Keratinocyte (primary cell): ENCODE data around the gene ZC2HC1B.

Experiments
- EZH2 ChIP-seq: IDR thresholded peaks from one replicate; pipeline ENCODE4 v1.6.1; 2012; ENCODE audit warnings: inconsistent platforms, mild to moderate bottlenecking, low read length, moderate library complexity
- TF ChIP-seq, protein P1 (sequence below), 3 experiments: IDR thresholded peaks in 1 of 3; conservative IDR thresholded peaks in 1 of 3; optimal IDR thresholded peaks in 1 of 3; 2 replicates in 2 of 3; 3 replicates in 1 of 3; pipeline versions ENCODE3 to v1.5.1; 2011; ENCODE audit warnings: low read length in 3 of 3, mild to moderate bottlenecking in 3 of 3, moderate library complexity in 2 of 3, control low read depth in 1 of 3, inconsistent platforms in 1 of 3; ENCODE audit not compliant: insufficient read depth in 2 of 3; ENCODE audit errors: extremely low read depth in 1 of 3

DNA sequence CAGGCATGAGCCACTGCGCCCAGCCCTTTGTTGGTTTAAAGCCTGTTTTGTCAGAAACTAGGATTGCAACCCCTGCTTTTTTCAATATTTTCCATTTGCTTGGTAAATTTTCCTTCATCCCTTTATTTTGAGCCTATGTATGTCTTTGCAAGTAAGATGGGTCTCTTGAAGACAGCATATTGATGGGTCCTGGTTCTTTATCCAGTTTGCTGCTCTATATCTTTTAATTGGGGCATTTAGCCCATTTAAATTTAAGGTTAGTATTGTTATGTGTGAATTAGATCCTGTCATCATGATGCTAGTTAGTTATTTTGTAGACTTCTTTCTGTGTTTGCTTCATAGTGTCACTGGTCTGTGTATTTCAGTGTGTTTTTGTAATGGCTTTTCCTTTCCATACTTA, 46.8 kb downstream of the ZC2HC1B start:
- TF ChIP-seq, protein P1, sequence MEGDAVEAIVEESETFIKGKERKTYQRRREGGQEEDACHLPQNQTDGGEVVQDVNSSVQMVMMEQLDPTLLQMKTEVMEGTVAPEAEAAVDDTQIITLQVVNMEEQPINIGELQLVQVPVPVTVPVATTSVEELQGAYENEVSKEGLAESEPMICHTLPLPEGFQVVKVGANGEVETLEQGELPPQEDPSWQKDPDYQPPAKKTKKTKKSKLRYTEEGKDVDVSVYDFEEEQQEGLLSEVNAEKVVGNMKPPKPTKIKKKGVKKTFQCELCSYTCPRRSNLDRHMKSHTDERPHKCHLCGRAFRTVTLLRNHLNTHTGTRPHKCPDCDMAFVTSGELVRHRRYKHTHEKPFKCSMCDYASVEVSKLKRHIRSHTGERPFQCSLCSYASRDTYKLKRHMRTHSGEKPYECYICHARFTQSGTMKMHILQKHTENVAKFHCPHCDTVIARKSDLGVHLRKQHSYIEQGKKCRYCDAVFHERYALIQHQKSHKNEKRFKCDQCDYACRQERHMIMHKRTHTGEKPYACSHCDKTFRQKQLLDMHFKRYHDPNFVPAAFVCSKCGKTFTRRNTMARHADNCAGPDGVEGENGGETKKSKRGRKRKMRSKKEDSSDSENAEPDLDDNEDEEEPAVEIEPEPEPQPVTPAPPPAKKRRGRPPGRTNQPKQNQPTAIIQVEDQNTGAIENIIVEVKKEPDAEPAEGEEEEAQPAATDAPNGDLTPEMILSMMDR (optimal IDR thresholded peaks at IDR 0.05 in 1 of 3, IDR thresholded peaks at IDR 0.05 in 1 of 3, conservative IDR thresholded peaks at IDR 0.05 in 1 of 3; ENCODE audit: extremely low read depth in 1 of 3, insufficient read depth in 2 of 3, low read length in 3 of 3), result no peak
- no peak for TF ChIP-seq EZH2
